HEK293 (cell line): ENCODE measurements around the gene EXT2.

Experiments used
- CTCF ChIA-PET: fragments of 350-600 bp; formaldehyde crosslinking; extraction: SDS; loops from one replicate; lab custom pipeline; 2021; ENCODE audit warnings: antibody characterized with exemption; lab: Yijun Ruan, JAX
- POLR2A ChIA-PET: fragments of 300-600 bp; formaldehyde crosslinking; extraction: SDS; loops from one replicate; lab custom pipeline; 2020; ENCODE audit warnings: antibody characterized with exemption, inconsistent platforms; lab: Yijun Ruan, JAX
- H3K27ac ChIP-seq: fragments of 200-500 bp; sonication (Bioruptor generic); 2 replicates; pipeline ENCODE4 v1.5.1; 2014; ENCODE audit warnings: low read depth, low read length, control low read depth, inconsistent platforms; ENCODE audit errors: extremely low read depth
- H3K36me3 ChIP-seq, 2 experiments: fragments of 200-500 bp in 1 of 2; sonication (Bioruptor generic) in 1 of 2; 1 replicate in 1 of 2; 2 replicates in 1 of 2; pipeline ENCODE4 v1.5.1; 2014 to 2017; ENCODE audit warnings: inconsistent platforms in 2 of 2, low read length in 2 of 2; ENCODE audit not compliant: control insufficient read depth in 2 of 2, insufficient read depth in 1 of 2
- H3K4me1 ChIP-seq: fragments of 200-500 bp; sonication (Bioruptor generic); 2 replicates; pipeline ENCODE4 v1.5.1; 2014; ENCODE audit warnings: mild to moderate bottlenecking, low read length, inconsistent platforms; ENCODE audit not compliant: control insufficient read depth, insufficient read depth
- H3K4me3 ChIP-seq: 2 replicates; pipeline ENCODE4 v1.5.1; 2011; ENCODE audit warnings: low read depth, mild to moderate bottlenecking, control low read depth, low read length, moderate library complexity
- H3K9me3 ChIP-seq: fragments of 200-500 bp; sonication (Bioruptor generic); 2 replicates; pipeline ENCODE4 v1.5.1; 2014; ENCODE audit warnings: low read depth, low read length, inconsistent platforms; ENCODE audit not compliant: control insufficient read depth, insufficient read depth
- GLI2 ChIP-seq: fragments of 450-650 bp; formaldehyde crosslinking; IDR thresholded peaks from 2 replicates; pipeline ENCODE4; 2017; ENCODE audit warnings: missing biosample characterization, missing genetic modification characterization, low read depth, borderline replicate concordance
- GLIS2 ChIP-seq: fragments of 450-650 bp; formaldehyde crosslinking; IDR thresholded peaks from 2 replicates; pipeline ENCODE4 v1.5.1; 2016; ENCODE audit warnings: missing biosample characterization, missing genetic modification characterization
- KLF9 ChIP-seq: fragments of 450-650 bp; formaldehyde crosslinking; IDR thresholded peaks from 2 replicates; pipeline ENCODE4 v1.5.1; 2016; ENCODE audit warnings: missing biosample characterization, missing genetic modification characterization, low read depth
- MZF1 ChIP-seq: fragments of 450-650 bp; formaldehyde crosslinking; IDR thresholded peaks from 2 replicates; pipeline ENCODE4 v1.5.1; 2017; ENCODE audit warnings: missing biosample characterization, missing genetic modification characterization, borderline replicate concordance
- SCRT2 ChIP-seq: fragments of 450-650 bp; formaldehyde crosslinking; IDR thresholded peaks from 2 replicates; pipeline ENCODE4 v1.5.1; 2016; ENCODE audit warnings: missing biosample characterization, missing genetic modification characterization
- SP2 ChIP-seq: fragments of 450-650 bp; formaldehyde crosslinking; IDR thresholded peaks from 2 replicates; pipeline ENCODE4 v1.5.1; 2016; ENCODE audit warnings: missing biosample characterization, missing genetic modification characterization
- YY1 ChIP-seq: fragments of 450-650 bp; formaldehyde crosslinking; IDR thresholded peaks from 2 replicates; pipeline ENCODE4 v1.5.1; 2018; ENCODE audit warnings: missing biosample characterization, missing genetic modification characterization
- ZBTB21 ChIP-seq: fragments of 450-650 bp; formaldehyde crosslinking; IDR thresholded peaks from 2 replicates; pipeline ENCODE4 v1.5.1; 2017; ENCODE audit warnings: missing biosample characterization, missing genetic modification characterization
- ZBTB26 ChIP-seq: fragments of 450-650 bp; formaldehyde crosslinking; optimal IDR thresholded peaks from 2 replicates; pipeline ENCODE3; 2016; ENCODE audit warnings: missing biosample characterization, mild to moderate bottlenecking, missing genetic modification characterization
- ZBTB49 ChIP-seq: fragments of 450-650 bp; formaldehyde crosslinking; IDR thresholded peaks from 2 replicates; pipeline ENCODE4 v1.5.1; 2016; ENCODE audit warnings: missing biosample characterization, missing genetic modification characterization, low read depth
- ZBTB6 ChIP-seq: fragments of 450-650 bp; formaldehyde crosslinking; IDR thresholded peaks from 2 replicates; pipeline ENCODE4 v1.5.1; 2017; ENCODE audit warnings: missing biosample characterization, missing genetic modification characterization
- ZNF16 ChIP-seq: fragments of 450-650 bp; formaldehyde crosslinking; IDR thresholded peaks from 2 replicates; pipeline ENCODE4 v1.5.1; 2016; ENCODE audit warnings: low read depth, missing biosample characterization, missing genetic modification characterization
- ZNF19 ChIP-seq: fragments of 450-650 bp; formaldehyde crosslinking; IDR thresholded peaks from 2 replicates; pipeline ENCODE4; 2016; ENCODE audit warnings: missing biosample characterization, missing genetic modification characterization, low read depth
- ZNF324 ChIP-seq: fragments of 450-650 bp; formaldehyde crosslinking; IDR thresholded peaks from 2 replicates; pipeline ENCODE4 v1.5.1; 2016; ENCODE audit warnings: missing biosample characterization, missing genetic modification characterization
- ZNF341 ChIP-seq: fragments of 450-650 bp; formaldehyde crosslinking; IDR thresholded peaks from 2 replicates; pipeline ENCODE4; 2016; ENCODE audit warnings: low read depth, missing biosample characterization, missing genetic modification characterization
- ZNF391 ChIP-seq: fragments of 450-650 bp; formaldehyde crosslinking; IDR thresholded peaks from 2 replicates; pipeline ENCODE4 v1.5.1; 2016; ENCODE audit warnings: low read depth, missing biosample characterization, missing genetic modification characterization, borderline replicate concordance
- ZNF488 ChIP-seq: fragments of 450-650 bp; formaldehyde crosslinking; IDR thresholded peaks from 2 replicates; pipeline ENCODE4 v1.5.1; 2016; ENCODE audit warnings: missing biosample characterization, missing genetic modification characterization
- ZNF548 ChIP-seq: fragments of 450-650 bp; formaldehyde crosslinking; IDR thresholded peaks from 2 replicates; pipeline ENCODE4 v1.5.1; 2016; ENCODE audit warnings: missing biosample characterization, missing genetic modification characterization
- ZNF580 ChIP-seq: fragments of 450-650 bp; formaldehyde crosslinking; IDR thresholded peaks from 2 replicates; pipeline ENCODE4 v1.5.1; 2016; ENCODE audit warnings: missing biosample characterization, missing genetic modification characterization
- ZNF610 ChIP-seq: fragments of 450-650 bp; formaldehyde crosslinking; IDR thresholded peaks from 2 replicates; pipeline ENCODE4 v1.5.1; 2016; ENCODE audit warnings: missing biosample characterization, missing genetic modification characterization, borderline replicate concordance
- ZNF664 ChIP-seq: fragments of 450-650 bp; formaldehyde crosslinking; IDR thresholded peaks from 2 replicates; pipeline ENCODE4 v1.5.1; 2016; ENCODE audit warnings: missing biosample characterization, missing genetic modification characterization
- ZNF670 ChIP-seq: fragments of 450-650 bp; formaldehyde crosslinking; IDR thresholded peaks from 2 replicates; pipeline ENCODE4 v1.5.1; 2016; ENCODE audit warnings: missing biosample characterization, missing genetic modification characterization, low read depth
- ZSCAN16 ChIP-seq: fragments of 450-650 bp; formaldehyde crosslinking; IDR thresholded peaks from 2 replicates; pipeline ENCODE4 v1.5.1; 2016; ENCODE audit warnings: missing biosample characterization, missing genetic modification characterization

Gene EXT2

GRCh38 chr11:44274404-44274803 is 178.9 kb downstream of the EXT2 start (continued):
- TF ChIP-seq GLI2 (tag by site-specific recombination) = no peak
- TF ChIP-seq YY1 (tag by site-specific recombination) = no peak
- no peak for TF ChIP-seq ZNF341 (tag by site-specific recombination)
- no peak for TF ChIP-seq ZNF19
- no peak for TF ChIP-seq ZNF580
- no peak for TF ChIP-seq SCRT2 (tag by site-specific recombination)
- TF ChIP-seq SP2 (tag by site-specific recombination) = no peak
- TF ChIP-seq ZNF610 (tag by site-specific recombination) = no peak
- no peak for TF ChIP-seq GLIS2

GRCh38 chr11:44275241-44275640 is 179.8 kb downstream of the EXT2 start:
- no peak for TF ChIP-seq SCRT2 (tag by site-specific recombination)
- no peak for TF ChIP-seq ZNF548 (tag by site-specific recombination)
- no peak for TF ChIP-seq ZNF580
- TF ChIP-seq ZNF488 (tag by site-specific recombination) = no peak
- TF ChIP-seq ZBTB21 = no peak
- no peak for TF ChIP-seq ZBTB26 (tag by site-specific recombination)
- no peak for TF ChIP-seq MZF1 (tag by site-specific recombination)
- TF ChIP-seq ZNF610 (tag by site-specific recombination) = no peak
- TF ChIP-seq ZBTB49 = no peak
- TF ChIP-seq ZSCAN16 (tag by site-specific recombination) = no peak
- TF ChIP-seq ZNF16 = no peak
- TF ChIP-seq ZNF670 (tag by site-specific recombination) = no peak
- TF ChIP-seq ZNF664 = no peak
- TF ChIP-seq ZNF324 (tag by site-specific recombination) = no peak
- no peak for TF ChIP-seq ZNF391 (tag by site-specific recombination)
- TF ChIP-seq KLF9 = no peak
- TF ChIP-seq ZBTB6 (tag by site-specific recombination) = no peak
- TF ChIP-seq, all 188 proteins: peak for 0
- H3K4me1 ChIP-seq = no peaks in the 10 kb centered on the region
- H3K36me3 ChIP-seq = peaks cover 0 to 35% of the 10 kb centered on the region in 2 experiments; a peak in 1 of 3 replicates
- H3K27ac ChIP-seq = no peak overlapping the region
- H3K4me3 ChIP-seq = no peak overlapping the region
- H3K9me3 ChIP-seq = no peaks in the 10 kb centered on the region
- ChIA-PET CTCF (interaction anchor here (1.0 kb wide), 1 partner anchor 181 kb away, joined by 4 read pairs; no protein-coding TSS in a partner anchor), POLR2A (no interaction called here)
